Measurements from ENCODE around the gene PRDM16.

The PRDM16 gene

DNA sequence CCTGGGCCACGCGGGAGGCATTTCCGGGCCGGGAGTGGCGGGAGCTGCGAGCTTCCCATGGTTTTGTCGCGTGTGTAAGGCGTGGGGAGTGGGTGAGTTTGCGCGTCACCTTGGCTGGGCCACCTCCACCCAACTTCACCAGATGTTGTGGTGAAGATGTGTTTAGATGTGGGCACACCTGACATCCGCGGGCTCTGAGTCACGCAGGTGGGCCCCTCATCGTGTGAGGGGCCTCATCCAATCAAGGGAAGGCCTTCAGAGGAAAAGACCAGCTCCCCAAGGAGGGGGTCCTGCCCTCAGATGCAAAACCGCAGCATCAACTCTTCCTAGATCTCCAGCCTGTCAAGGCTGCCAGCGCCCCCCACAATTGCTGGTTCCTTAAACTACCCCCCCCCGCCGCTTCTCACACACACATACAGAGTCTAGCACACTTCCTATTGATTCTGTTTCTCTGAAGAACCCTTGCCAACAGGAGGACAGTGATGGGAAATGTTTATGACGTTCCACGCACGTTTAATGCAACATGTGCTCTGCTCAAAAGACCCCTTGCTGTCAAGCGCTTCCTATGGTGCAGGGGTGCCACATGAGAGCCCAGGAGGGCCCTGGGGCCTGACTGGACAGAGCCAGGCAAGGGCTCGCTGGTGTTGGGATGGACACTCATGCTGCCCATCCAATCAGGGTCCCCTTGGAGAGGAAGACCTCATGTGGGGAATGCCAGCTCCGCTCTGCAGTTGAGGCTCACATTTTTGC is 35.8 kb upstream of the PRDM16 start:
- no peaks in the 10 kb centered on the region for H4K20me1 ChIP-seq (ENCODE audit: insufficient read depth, low read length)
- no peaks in the 10 kb centered on the region for H3K27me3 ChIP-seq (ENCODE audit: insufficient read depth, low read length)
- no peaks in the 10 kb centered on the region for H3K36me3 ChIP-seq (ENCODE audit: insufficient read depth, low read length)
- H3F3A ChIP-seq (ENCODE audit: insufficient read depth, low read length): no peaks in the 10 kb centered on the region
- H3K9ac ChIP-seq (ENCODE audit: low read length): no peak overlapping the region
- no peaks in the 10 kb centered on the region for H3K9me3 ChIP-seq (ENCODE audit: low read length)
- TF ChIP-seq EZH2 (IDR thresholded peaks at IDR 0.05; ENCODE audit: borderline replicate concordance, low read length): no peak
- TF ChIP-seq, protein P1, sequence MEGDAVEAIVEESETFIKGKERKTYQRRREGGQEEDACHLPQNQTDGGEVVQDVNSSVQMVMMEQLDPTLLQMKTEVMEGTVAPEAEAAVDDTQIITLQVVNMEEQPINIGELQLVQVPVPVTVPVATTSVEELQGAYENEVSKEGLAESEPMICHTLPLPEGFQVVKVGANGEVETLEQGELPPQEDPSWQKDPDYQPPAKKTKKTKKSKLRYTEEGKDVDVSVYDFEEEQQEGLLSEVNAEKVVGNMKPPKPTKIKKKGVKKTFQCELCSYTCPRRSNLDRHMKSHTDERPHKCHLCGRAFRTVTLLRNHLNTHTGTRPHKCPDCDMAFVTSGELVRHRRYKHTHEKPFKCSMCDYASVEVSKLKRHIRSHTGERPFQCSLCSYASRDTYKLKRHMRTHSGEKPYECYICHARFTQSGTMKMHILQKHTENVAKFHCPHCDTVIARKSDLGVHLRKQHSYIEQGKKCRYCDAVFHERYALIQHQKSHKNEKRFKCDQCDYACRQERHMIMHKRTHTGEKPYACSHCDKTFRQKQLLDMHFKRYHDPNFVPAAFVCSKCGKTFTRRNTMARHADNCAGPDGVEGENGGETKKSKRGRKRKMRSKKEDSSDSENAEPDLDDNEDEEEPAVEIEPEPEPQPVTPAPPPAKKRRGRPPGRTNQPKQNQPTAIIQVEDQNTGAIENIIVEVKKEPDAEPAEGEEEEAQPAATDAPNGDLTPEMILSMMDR (IDR thresholded peaks at IDR 0.05; ENCODE audit: low read length): no peak
- no peak overlapping the region for H3K27ac ChIP-seq (ENCODE audit: low read depth, low read length, poor library complexity, severe bottlenecking)
- H3K4me2 ChIP-seq (ENCODE audit: low read length): no peak overlapping the region
- no peak overlapping the region for H2AFZ ChIP-seq (ENCODE audit: low read length)
- H3K79me2 ChIP-seq (ENCODE audit: insufficient read depth, low read length): no peaks in the 10 kb centered on the region
- no peaks in the 10 kb centered on the region for H3K4me1 ChIP-seq (ENCODE audit: insufficient read depth, low read length, severe bottlenecking)
- no peaks in the 10 kb centered on the region for H3K9me2 ChIP-seq (ENCODE audit: low read depth, low read length)
- H3K4me3 ChIP-seq (ENCODE audit: low read depth, low read length, poor library complexity, severe bottlenecking): no peak overlapping the region

DNA sequence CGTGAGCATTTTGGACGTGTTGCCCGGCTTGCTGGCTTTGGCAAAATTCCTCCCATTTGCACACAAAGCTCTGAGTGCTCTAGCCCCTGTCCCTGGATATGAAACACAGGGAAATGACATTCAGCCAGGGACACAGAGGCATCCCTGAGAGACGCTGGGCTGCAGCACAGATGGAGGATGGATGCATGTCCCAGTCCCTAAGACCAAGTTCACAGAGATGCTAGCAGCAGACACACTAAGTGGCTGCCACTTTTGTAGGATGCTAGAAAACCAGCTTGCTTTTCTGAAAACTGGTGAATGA is 35.3 kb upstream of the PRDM16 start:
- H3K27ac ChIP-seq (ENCODE audit: low read depth, low read length, poor library complexity, severe bottlenecking): no peak overlapping the region
- no peaks in the 10 kb centered on the region for H3K9me2 ChIP-seq (ENCODE audit: low read depth, low read length)
- H4K20me1 ChIP-seq (ENCODE audit: insufficient read depth, low read length): no peaks in the 10 kb centered on the region
- H3K4me1 ChIP-seq (ENCODE audit: insufficient read depth, low read length, severe bottlenecking): no peaks in the 10 kb centered on the region
- H3K4me3 ChIP-seq (ENCODE audit: low read depth, low read length, poor library complexity, severe bottlenecking): no peak overlapping the region
- H3F3A ChIP-seq (ENCODE audit: insufficient read depth, low read length): no peaks in the 10 kb centered on the region
- H2AFZ ChIP-seq (ENCODE audit: low read length): no peak overlapping the region
- H3K9me3 ChIP-seq (ENCODE audit: low read length): no peaks in the 10 kb centered on the region
- H3K9ac ChIP-seq (ENCODE audit: low read length): no peak overlapping the region
- no peak overlapping the region for H3K4me2 ChIP-seq (ENCODE audit: low read length)
- H3K27me3 ChIP-seq (ENCODE audit: insufficient read depth, low read length): no peaks in the 10 kb centered on the region
- H3K36me3 ChIP-seq (ENCODE audit: insufficient read depth, low read length): no peaks in the 10 kb centered on the region
- no peaks in the 10 kb centered on the region for H3K79me2 ChIP-seq (ENCODE audit: insufficient read depth, low read length)
- TF ChIP-seq, protein P1 (IDR thresholded peaks at IDR 0.05; ENCODE audit: low read length): no peak
- no peak for TF ChIP-seq EZH2 (IDR thresholded peaks at IDR 0.05; ENCODE audit: borderline replicate concordance, low read length)

DNA sequence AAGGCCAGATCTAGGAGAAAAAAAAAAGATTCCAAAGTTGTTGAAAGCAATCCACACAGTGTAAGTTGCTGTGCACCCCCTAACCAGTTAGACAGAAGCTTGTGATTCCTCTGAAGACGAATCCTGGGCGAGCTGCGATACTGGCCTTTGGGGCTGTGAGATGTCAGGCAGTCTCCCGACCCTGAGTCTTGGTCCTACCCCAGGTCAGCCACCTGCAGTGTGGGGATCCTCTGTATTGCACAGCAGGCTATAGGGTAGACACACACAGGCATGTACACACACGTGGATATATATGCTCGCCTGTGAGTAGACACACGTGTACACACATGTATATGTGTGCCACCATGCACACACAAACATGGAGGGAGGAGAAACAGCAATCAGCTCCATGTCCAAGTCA is 34.8 kb upstream of the PRDM16 start:
- H3K4me3 ChIP-seq (ENCODE audit: low read depth, low read length, poor library complexity, severe bottlenecking): no peak overlapping the region
- H3K9me3 ChIP-seq (ENCODE audit: low read length): no peaks in the 10 kb centered on the region
- H3F3A ChIP-seq (ENCODE audit: insufficient read depth, low read length): no peaks in the 10 kb centered on the region
- no peak overlapping the region for H3K9ac ChIP-seq (ENCODE audit: low read length)
- H3K36me3 ChIP-seq (ENCODE audit: insufficient read depth, low read length): no peaks in the 10 kb centered on the region
- no peaks in the 10 kb centered on the region for H3K27me3 ChIP-seq (ENCODE audit: insufficient read depth, low read length)
- H3K79me2 ChIP-seq (ENCODE audit: insufficient read depth, low read length): no peaks in the 10 kb centered on the region
- no peaks in the 10 kb centered on the region for H3K4me1 ChIP-seq (ENCODE audit: insufficient read depth, low read length, severe bottlenecking)
- H3K27ac ChIP-seq (ENCODE audit: low read depth, low read length, poor library complexity, severe bottlenecking): no peak overlapping the region
- no peaks in the 10 kb centered on the region for H4K20me1 ChIP-seq (ENCODE audit: insufficient read depth, low read length)
- no peak overlapping the region for H3K4me2 ChIP-seq (ENCODE audit: low read length)
- no peak overlapping the region for H2AFZ ChIP-seq (ENCODE audit: low read length)
- no peaks in the 10 kb centered on the region for H3K9me2 ChIP-seq (ENCODE audit: low read depth, low read length)
- no peak for TF ChIP-seq EZH2 (IDR thresholded peaks at IDR 0.05; ENCODE audit: borderline replicate concordance, low read length)
- TF ChIP-seq, protein P1 (IDR thresholded peaks at IDR 0.05; ENCODE audit: low read length): no peak

Data from OCI-LY1 (cell line).